ENCODE measurements around the gene TBPL1. TPM values are rescaled to one million over a fixed set of nuclear protein-coding genes. Genes with fewer than 3 reads are reported as not detected.
A peak's percentile ranks its signal among the peaks of the same experiment; 100 is the strongest.
"Not testable (repeated sequence)": the region's sequence is repeated elsewhere in the genome, so short reads cannot be mapped to it uniquely, and the experiment has no call there.

The TBPL1 gene
- 10 to 100 TPM; 40.8 to 42.0 TPM for total RNA-seq
- 10 to 100 TPM; 41.4 to 55.7 (median 48.0) TPM for polyA plus RNA-seq
- total RNA-seq = 21.8 to 31.9 (median 25.7) reads per million in 6 experiments

GRCh38 chr6:133952815-133953633, at the start of gene TBPL1:
Gene TBPL1 (plus strand): TSS chr6:133953224. CDS start chr6:133980126, 26,902 bp downstream.
- peak within 1 kb of the TSS; percentile 94 to 99 (median 96) for H3K4me3 Mint-ChIP-seq
- peak within 1 kb of the TSS; percentile 90 to 96 (median 95) for H3K27ac Mint-ChIP-seq
- POLR2A ChIA-PET = interaction anchor here (0.7 to 2.8 kb wide), 11 partner anchors 12 to 1445 kb away, joined by 3 to 12 read pairs (median 4); partner anchors contain the start of genes RPS12 and SLC2A12
- peak; percentile 83 to 88 for ATAC-seq
- H3K27me3 Mint-ChIP-seq = no peaks in the 10 kb centered on the region
- peaks cover 35 to 51% (median 46%) of the 10 kb centered on the region in 4 donors for H3K4me1 Mint-ChIP-seq
- no peaks in the 10 kb centered on the region for H3K9me3 Mint-ChIP-seq
- H3K36me3 Mint-ChIP-seq = peaks cover 0 to 3% (median 0%) of the 10 kb centered on the region in 3 donors
- peak; percentile 78 to 93 (median 84) for DNase-seq

- peaks cover 14 to 78% (median 48%) of the 10 kb centered on the region in 5 donors for H3K27me3 Mint-ChIP-seq
- H3K36me3 Mint-ChIP-seq = no peaks in the 10 kb centered on the region
- POLR2A ChIA-PET = no interaction called here
These were observed 49.2 kb upstream of the TBPL1 start for GRCh38 chr6:133903855-133904254.

GRCh38 chr6:133906050-133906449, 47.0 kb upstream of the TBPL1 start:
- POLR2A ChIA-PET = no interaction called here
- H3K9me3 Mint-ChIP-seq = no peaks in the 10 kb centered on the region
- ATAC-seq = no peak
- H3K27ac Mint-ChIP-seq = no peak overlapping the region
- H3K27me3 Mint-ChIP-seq = peaks cover 10 to 88% (median 50%) of the 10 kb centered on the region in 5 donors
- no peak for DNase-seq
- H3K4me3 Mint-ChIP-seq = no peak overlapping the region
- no peaks in the 10 kb centered on the region for H3K36me3 Mint-ChIP-seq
- H3K4me1 Mint-ChIP-seq = no peaks in the 10 kb centered on the region

More at GRCh38 chr6:133903855-133904254, 49.2 kb upstream of the TBPL1 start:
- ATAC-seq (no peak), DNase-seq (no peak)
- Mint-ChIP-seq H3K27ac (no peak overlapping the region), H3K9me3 (no peaks in the 10 kb centered on the region), H3K4me1 (no peaks in the 10 kb centered on the region), H3K4me3 (no peak overlapping the region)

GRCh38 chr6:133916650-133917151, 36.3 kb upstream of the TBPL1 start:
- no peak overlapping the region for H3K27ac Mint-ChIP-seq
- DNase-seq = peak; percentile 35 to 80 (median 56)
- H3K36me3 Mint-ChIP-seq = no peaks in the 10 kb centered on the region
- POLR2A ChIA-PET = no interaction called here
- H3K4me1 Mint-ChIP-seq = peaks cover 0 to 4% (median 3%) of the 10 kb centered on the region in 4 donors
- H3K9me3 Mint-ChIP-seq = no peaks in the 10 kb centered on the region
- H3K27me3 Mint-ChIP-seq = peaks cover 1 to 21% (median 13%) of the 10 kb centered on the region in 5 donors
- peak overlapping the region in 2 of 10 donors; percentile 16 to 25 for H3K4me3 Mint-ChIP-seq
- ATAC-seq = peak; percentile 57 to 63

- Mint-ChIP-seq H3K4me1 (peaks cover 0 to 4% (median 3%) of the 10 kb centered on the region in 4 donors), H3K27ac (peak overlapping the region in 1 of 10 donors; percentile 52), H3K27me3 (peaks cover 1 to 18% (median 14%) of the 10 kb centered on the region in 5 donors), H3K9me3 (no peaks in the 10 kb centered on the region), H3K4me3 (no peak overlapping the region), H3K36me3 (no peaks in the 10 kb centered on the region)
- POLR2A ChIA-PET = no interaction called here
- ATAC-seq (no peak), DNase-seq (no peak)
These were observed 35.2 kb upstream of the TBPL1 start for GRCh38 chr6:133917781-133918180.

- POLR2A ChIA-PET = no interaction called here
- no peak for DNase-seq
- Mint-ChIP-seq H3K27ac (peak overlapping the region in 2 of 10 donors; percentile 52 to 68), H3K36me3 (no peaks in the 10 kb centered on the region), H3K27me3 (peaks cover 0 to 17% (median 15%) of the 10 kb centered on the region in 5 donors), H3K4me3 (no peak overlapping the region), H3K4me1 (peaks cover 0 to 4% (median 3%) of the 10 kb centered on the region in 4 donors), H3K9me3 (no peaks in the 10 kb centered on the region)
- no peak for ATAC-seq
These were observed 34.7 kb upstream of the TBPL1 start for GRCh38 chr6:133918208-133918930.

GRCh38 chr6:133919362-133919761, 33.7 kb upstream of the TBPL1 start:
- Mint-ChIP-seq H3K9me3 (no peaks in the 10 kb centered on the region), H3K4me3 (no peak overlapping the region), H3K36me3 (no peaks in the 10 kb centered on the region), H3K27me3 (peaks cover 3 to 18% (median 17%) of the 10 kb centered on the region in 5 donors), H3K4me1 (peaks cover 0 to 4% (median 3%) of the 10 kb centered on the region in 4 donors), H3K27ac (peak overlapping the region in 1 of 10 donors; percentile 15)
- POLR2A ChIA-PET = no interaction called here
- ATAC-seq (no peak), DNase-seq (no peak)

GRCh38 chr6:133921249-133921859, 31.7 kb upstream of the TBPL1 start:
- H3K4me1 Mint-ChIP-seq = peaks cover 0 to 4% (median 3%) of the 10 kb centered on the region in 4 donors
- POLR2A ChIA-PET = no interaction called here
- ATAC-seq = peak; percentile 59 to 64
- H3K27ac Mint-ChIP-seq = no peak overlapping the region
- H3K9me3 Mint-ChIP-seq = no peaks in the 10 kb centered on the region
- DNase-seq = peak; percentile 30 to 80 (median 58)
- H3K4me3 Mint-ChIP-seq = no peak overlapping the region
- H3K36me3 Mint-ChIP-seq = no peaks in the 10 kb centered on the region
- peaks cover 14 to 25% (median 16%) of the 10 kb centered on the region in 5 donors for H3K27me3 Mint-ChIP-seq

GRCh38 chr6:133923938-133924593, 29.0 kb upstream of the TBPL1 start:
- H3K36me3 Mint-ChIP-seq = no peaks in the 10 kb centered on the region
- ATAC-seq (peak; percentile 83 to 90), DNase-seq (peak; percentile 15 to 76 (median 54))
- H3K9me3 Mint-ChIP-seq = no peaks in the 10 kb centered on the region
- peaks cover 22 to 38% (median 26%) of the 10 kb centered on the region in 5 donors for H3K27me3 Mint-ChIP-seq
- POLR2A ChIA-PET = interaction anchor here (1.1 kb wide), 1 partner anchor 29 kb away, joined by 4 read pairs; the partner anchor contains the start of gene TBPL1
- no peak overlapping the region for H3K4me3 Mint-ChIP-seq
- H3K4me1 Mint-ChIP-seq = no peaks in the 10 kb centered on the region
- no peak overlapping the region for H3K27ac Mint-ChIP-seq

- Mint-ChIP-seq H3K36me3 (peaks cover 0 to 21% (median 11%) of the 10 kb centered on the region in 3 donors), H3K9me3 (peaks cover 4 to 27% (median 16%) of the 10 kb centered on the region in 9 donors), H3K27me3 (peaks cover 20 to 61% (median 26%) of the 10 kb centered on the region in 5 donors)
- H3K27ac Mint-ChIP-seq, POLR2A ChIA-PET, H3K4me1 Mint-ChIP-seq, ATAC-seq, H3K4me3 Mint-ChIP-seq: not testable (repeated sequence)
- DNase-seq = peak in 1 of 10 donors; percentile 54
These were observed 21.8 kb upstream of the TBPL1 start for GRCh38 chr6:133931221-133931620.

GRCh38 chr6:133936352-133936751, 16.7 kb upstream of the TBPL1 start:
- H3K9me3 Mint-ChIP-seq = peaks cover 4 to 27% (median 16%) of the 10 kb centered on the region in 9 donors
- H3K4me3 Mint-ChIP-seq, DNase-seq, POLR2A ChIA-PET, H3K27ac Mint-ChIP-seq, ATAC-seq, H3K4me1 Mint-ChIP-seq: not testable (repeated sequence)
- H3K27me3 Mint-ChIP-seq = peaks cover 11 to 59% (median 31%) of the 10 kb centered on the region in 5 donors
- peaks cover 0 to 21% (median 11%) of the 10 kb centered on the region in 3 donors for H3K36me3 Mint-ChIP-seq
